CD4-positive, alpha-beta T cell (primary cell): ENCODE measurements around the gene BANF2. TPM values are rescaled to one million over a fixed set of nuclear protein-coding genes. Genes with fewer than 3 reads are reported as not detected.

Experiments used
- ATAC-seq: fragments of 200-7000 bp; cut with Tn5 transposase; one replicate; pipeline ENCODE4 v1.10.0; 2022; ENCODE audit warnings: mild to moderate bottlenecking; ENCODE audit not compliant: poor library complexity
- CTCF ChIA-PET: fragments of 350-600 bp; sonication (Branson Sonifier 250); formaldehyde crosslinking; loops from one replicate; lab custom pipeline; 2021; ENCODE audit warnings: antibody characterized with exemption, inconsistent platforms; lab: Charles Lee
- POLR2A ChIA-PET: fragments of 350-600 bp; sonication (Branson Sonifier 250); formaldehyde crosslinking; loops from one replicate; lab custom pipeline; 2021; ENCODE audit warnings: antibody characterized with exemption, inconsistent platforms; lab: Charles Lee
- DNase-seq, 14 experiments: peaks; one replicate each; pipeline ENCODE4 v3.0.0-alpha.2; 2013 to 2020; ENCODE audit warnings: mixed read lengths in 2 of 14
- H3K27ac ChIP-seq, 2 donors: one replicate each; pipeline versions ENCODE4 v1.5.1 to v1.7.0; 2013; ENCODE audit warnings: low read length in 2 of 2, low read depth in 1 of 2, mild to moderate bottlenecking in 1 of 2
- H3K27me3 ChIP-seq, 2 experiments: 1 replicate in 1 of 2; 2 replicates in 1 of 2; pipeline versions ENCODE4 v1.6.1 to v1.7.0; 2013; ENCODE audit warnings: low read length in 2 of 2, control low read depth in 1 of 2, mild to moderate bottlenecking in 1 of 2, moderate library complexity in 1 of 2; ENCODE audit not compliant: insufficient read depth in 2 of 2, control insufficient read depth in 1 of 2
- H3K36me3 ChIP-seq: one replicate; pipeline ENCODE4 v1.6.1; 2013; ENCODE audit warnings: low read length, control low read depth; ENCODE audit not compliant: insufficient read depth
- H3K4me1 ChIP-seq: one replicate; pipeline ENCODE4 v1.6.1; 2013; ENCODE audit warnings: low read length, control low read depth; ENCODE audit not compliant: insufficient read depth
- H3K4me3 ChIP-seq: one replicate; pipeline ENCODE4 v1.5.1; 2013; ENCODE audit warnings: mild to moderate bottlenecking, low read length, moderate library complexity
- H3K9me3 ChIP-seq, 2 experiments: 1 replicate in 1 of 2; 2 replicates in 1 of 2; pipeline versions ENCODE4 v1.6.1 to v1.7.0; 2013; ENCODE audit warnings: low read length in 2 of 2, mild to moderate bottlenecking in 2 of 2, control low read depth in 1 of 2, moderate library complexity in 1 of 2; ENCODE audit not compliant: control insufficient read depth in 1 of 2, insufficient read depth in 1 of 2
- H3K27ac Mint-ChIP-seq: one replicate; pipeline ENCODE4 v1.8.0; 2020; ENCODE audit warnings: mixed read lengths
- H3K27me3 Mint-ChIP-seq: one replicate; pipeline ENCODE4 v1.8.0; 2021; ENCODE audit warnings: mixed read lengths
- H3K36me3 Mint-ChIP-seq: one replicate; pipeline ENCODE4 v1.8.0; 2021; ENCODE audit warnings: low read depth, mixed read lengths
- H3K4me1 Mint-ChIP-seq: one replicate; pipeline ENCODE4 v1.8.0; 2021; ENCODE audit warnings: low read depth, mixed read lengths
- H3K4me3 Mint-ChIP-seq: one replicate; pipeline ENCODE4 v1.8.0; 2020; ENCODE audit warnings: mild to moderate bottlenecking, mixed read lengths
- H3K9me3 Mint-ChIP-seq: one replicate; pipeline ENCODE4 v1.8.0; 2020; ENCODE audit warnings: mixed read lengths
- CTCF ChIP-seq: fragments of 200-600 bp; IDR thresholded peaks from one replicate; pipeline ENCODE4 v1.8.0; 2022; ENCODE audit warnings: antibody characterized with exemption, mild to moderate bottlenecking
- intact Hi-C, 2 experiments: fragments of 100-400 bp; cut with DNase I in 1 of 2; cut with micrococcal nuclease in 1 of 2; formaldehyde crosslinking; loops; one replicate each; pipeline versions ENCODE4 v1.15.1 to v1.9.0; 2023 to 2025; cut with DNase I, micrococcal nuclease
- total RNA-seq, 174 experiments: library from RNA in 2 of 174; stranded (reverse) in 2 of 174; gene quantifications; one replicate each; pipeline ENCODE4 v1.2.3 and lab custom pipeline; 2021 to 2026

Gene BANF2
- total RNA-seq, 2 experiments from 2014 or later, result not detected

DNA sequence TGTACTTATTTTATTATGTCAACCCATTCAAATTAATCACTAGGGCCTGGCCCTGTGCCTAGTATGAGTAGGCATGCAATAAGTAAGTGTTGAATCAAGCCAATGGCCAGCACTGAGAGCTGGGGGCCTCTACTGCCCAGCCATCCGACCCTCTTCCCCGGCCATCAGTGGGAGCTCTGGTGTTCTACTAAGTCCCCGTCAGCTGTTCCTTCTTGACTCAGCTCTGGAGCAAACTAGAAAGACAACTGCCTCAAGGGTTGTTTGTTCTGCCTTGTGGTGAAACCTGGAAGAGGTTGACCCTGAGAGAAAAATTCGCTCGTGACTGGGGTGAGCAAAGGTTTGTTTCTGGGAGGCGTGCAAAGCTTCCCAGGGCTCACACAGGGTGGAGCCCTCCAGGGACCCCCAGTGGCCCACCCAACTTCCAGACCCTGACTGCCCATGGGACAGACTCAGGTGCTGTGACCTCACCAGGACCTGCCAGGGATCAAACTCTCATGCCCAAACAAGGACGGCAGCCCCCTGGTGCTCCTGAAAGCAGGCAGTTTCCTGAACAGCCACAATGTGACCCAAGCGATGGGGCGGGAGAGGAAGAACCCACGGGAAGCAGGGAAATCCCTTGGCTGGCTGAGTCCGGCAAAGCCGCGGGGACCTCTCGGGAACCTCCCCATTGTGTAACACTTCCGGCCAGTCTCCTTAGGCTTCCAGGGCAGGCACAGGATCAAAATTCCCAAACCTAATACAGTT, 50.4 kb downstream of the BANF2 start:
- POLR2A ChIA-PET, result no interaction called here
- no peak overlapping the region for H3K4me3 ChIP-seq
- intact Hi-C loops, result no loop called here
- Mint-ChIP-seq H3K27me3 (peaks cover 17% of the 10 kb centered on the region), H3K9me3 (no peaks in the 10 kb centered on the region), H3K4me3 (no peak overlapping the region), H3K36me3 (no peaks in the 10 kb centered on the region), H3K27ac (no peak overlapping the region), H3K4me1 (no peaks in the 10 kb centered on the region)
- TF ChIP-seq CTCF, result no peak
- H3K4me1 ChIP-seq, result no peaks in the 10 kb centered on the region
- ATAC-seq (no peak), DNase-seq (no peak)
- H3K27me3 ChIP-seq, result peaks cover 0 to 6% of the 10 kb centered on the region in 2 experiments
- H3K9me3 ChIP-seq, result no peaks in the 10 kb centered on the region
- H3K27ac ChIP-seq, result no peak overlapping the region
- CTCF ChIA-PET, result no interaction called here
- H3K36me3 ChIP-seq, result no peaks in the 10 kb centered on the region

DNA sequence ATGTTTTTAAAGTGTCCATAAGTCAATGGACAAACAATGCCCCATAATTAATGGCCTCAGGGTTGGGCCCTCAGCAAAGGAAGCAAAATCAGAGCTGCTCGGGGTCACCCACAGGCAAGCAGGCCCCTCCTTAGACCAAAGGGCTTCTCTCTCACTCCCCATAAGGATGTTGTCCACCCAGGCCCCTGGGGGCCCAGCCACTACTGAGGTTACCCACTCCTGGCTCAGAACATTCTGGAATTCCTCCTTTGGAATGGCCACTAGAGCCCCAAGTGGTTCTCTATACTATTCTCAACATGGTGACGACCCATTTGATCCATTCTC, 50.9 kb downstream of the BANF2 start:
- Histone ChIP-seq H3K4me3 (no peak overlapping the region), H3K36me3 (no peaks in the 10 kb centered on the region), H3K4me1 (no peaks in the 10 kb centered on the region), H3K9me3 (no peaks in the 10 kb centered on the region), H3K27ac (no peak overlapping the region), H3K27me3 (peaks cover 0 to 7% of the 10 kb centered on the region in 2 experiments)
- H3K27me3 Mint-ChIP-seq, result peaks cover 19% of the 10 kb centered on the region
- ChIA-PET CTCF (no interaction called here), POLR2A (no interaction called here)
- intact Hi-C loops, result no loop called here
- no peaks in the 10 kb centered on the region for H3K36me3 Mint-ChIP-seq
- no peak overlapping the region for H3K4me3 Mint-ChIP-seq
- DNase-seq (no peak), ATAC-seq (no peak)
- no peaks in the 10 kb centered on the region for H3K4me1 Mint-ChIP-seq
- H3K27ac Mint-ChIP-seq, result no peak overlapping the region
- TF ChIP-seq CTCF, result no peak
- H3K9me3 Mint-ChIP-seq, result no peaks in the 10 kb centered on the region

DNA sequence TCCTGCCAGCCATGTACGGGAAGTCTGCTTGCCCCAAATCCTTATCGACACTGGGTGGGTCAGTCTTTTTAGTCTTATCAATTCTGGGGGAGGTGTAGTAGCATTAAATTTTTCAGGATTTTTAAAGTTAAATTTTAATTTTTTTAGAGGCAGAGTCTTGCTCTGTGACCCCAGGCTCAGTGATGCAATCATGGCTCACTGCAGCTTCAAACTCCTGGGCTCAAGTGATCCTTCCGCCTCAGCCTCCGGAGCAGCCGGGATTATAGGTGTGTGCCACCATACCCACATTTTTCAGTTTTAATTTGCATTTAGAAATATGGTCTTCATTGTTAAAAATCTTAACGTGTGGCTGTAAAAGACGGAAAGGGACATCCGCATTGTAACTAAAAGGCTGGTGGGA, 51.9 kb downstream of the BANF2 start:
- POLR2A ChIA-PET, result no interaction called here

More for the DNA sequence above, 51.9 kb downstream of the BANF2 start:
- H3K36me3 ChIP-seq, result no peaks in the 10 kb centered on the region
- no peaks in the 10 kb centered on the region for H3K36me3 Mint-ChIP-seq
- no peak overlapping the region for H3K4me3 ChIP-seq
- no peaks in the 10 kb centered on the region for H3K9me3 ChIP-seq
- intact Hi-C loops, result no loop called here
- ATAC-seq, result no peak
- H3K4me1 Mint-ChIP-seq, result no peaks in the 10 kb centered on the region
- no peaks in the 10 kb centered on the region for H3K4me1 ChIP-seq
- no peak overlapping the region for H3K27ac Mint-ChIP-seq
- H3K27me3 ChIP-seq, result peaks cover 0 to 7% of the 10 kb centered on the region in 2 experiments
- CTCF ChIA-PET, result no interaction called here
- no peaks in the 10 kb centered on the region for H3K9me3 Mint-ChIP-seq
- peaks cover 24% of the 10 kb centered on the region for H3K27me3 Mint-ChIP-seq
- no peak overlapping the region for H3K27ac ChIP-seq
- TF ChIP-seq CTCF, result no peak
- DNase-seq, result no peak
- H3K4me3 Mint-ChIP-seq, result no peak overlapping the region
